Measurements from ENCODE around the gene SLC14A1. TPM values are rescaled to one million over a fixed set of nuclear protein-coding genes. Genes with fewer than 3 reads are reported as not detected.

SLC14A1 gene
- total and polyA plus RNA-seq, 2 of the 8 experiments (the other 6 are each of a cell fraction or from before 2014, with no cell fraction given), result 0.18 TPM; not detected in 1

- TF ChIP-seq NRF1 (IDR thresholded peaks at IDR 0.05; ENCODE audit: low read depth, low read length) (no peak), JUND (IDR thresholded peaks at IDR 0.05; ENCODE audit: low read length) (no peak), EZH2 (IDR thresholded peaks at IDR 0.05; ENCODE audit: low read depth, low read length, severe bottlenecking) (no peak), TEAD4 (IDR thresholded peaks at IDR 0.05; ENCODE audit: low read depth, low read length) (no peak)
These were observed 39.5 kb upstream of the SLC14A1 start (continued) for GRCh38 chr18:45684341-45685115.
